Measurements from ENCODE around the gene SLC6A6.

GRCh38 chr3:14475621-14476020, 73.2 kb downstream of the SLC6A6 start:
- TF ChIP-seq RFX5 (IDR thresholded peaks at IDR 0.05; ENCODE audit: low read length): no peak
- TF ChIP-seq REST (IDR thresholded peaks at IDR 0.05; ENCODE audit: low read depth, low read length): no peak
- TF ChIP-seq CTCF (IDR thresholded peaks at IDR 0.05): no peak
- TF ChIP-seq MEF2A (IDR thresholded peaks at IDR 0.05; ENCODE audit: borderline replicate concordance, low read depth): no peak
- TF ChIP-seq EP300 (IDR thresholded peaks at IDR 0.05; ENCODE audit: borderline replicate concordance in 1 of 2, low read depth in 1 of 2, low read length in 1 of 2): no peak
- no peak for TF ChIP-seq JUND (IDR thresholded peaks at IDR 0.05)
- TF ChIP-seq USF2 (IDR thresholded peaks at IDR 0.05; ENCODE audit: borderline replicate concordance, low read depth, low read length): no peak

Data from SK-N-SH (cell line).